Naive thymus-derived CD8-positive, alpha-beta T cell (primary cell): ENCODE measurements around the gene SLC51A. TPM values are rescaled to one million over a fixed set of nuclear protein-coding genes. Genes with fewer than 3 reads are reported as not detected.
"Not testable (repeated sequence)": the region's sequence is repeated elsewhere in the genome, so short reads cannot be mapped to it uniquely, and the experiment has no call there.

ENCODE experiments used
- ATAC-seq, 2 donors: fragments of 150-1000 bp; cut with Tn5 transposase in 1 of 2; sonication (Bioruptor Pico), chemical (Tn5 transposase) in 1 of 2; 1 replicate in 1 of 2; 2 replicates in 1 of 2; pipeline ENCODE4 v1.10.0; 2021; ENCODE audit warnings: mild to moderate bottlenecking in 2 of 2, moderate library complexity in 2 of 2
- POLR2A ChIA-PET: fragments of 350-600 bp; sonication (Branson Sonifier 250); formaldehyde crosslinking; loops from one replicate; lab custom pipeline; 2021; ENCODE audit warnings: antibody characterized with exemption; lab: Charles Lee
- DNase-seq, 10 donors: peaks; one replicate each; pipeline versions ENCODE4 v3.0.0 to v3.0.0-alpha.2; 2020 to 2022
- H3K27ac Mint-ChIP-seq, 10 donors: one replicate each; pipeline ENCODE4 v1.8.0; 2020 to 2022; ENCODE audit warnings: mild to moderate bottlenecking in 10 of 10, mixed read lengths in 10 of 10, moderate library complexity in 4 of 10, inconsistent platforms in 1 of 10
- H3K27me3 Mint-ChIP-seq, 5 donors: one replicate each; pipeline ENCODE4 v1.8.0; 2021 to 2022; ENCODE audit warnings: mixed read lengths in 5 of 5
- H3K36me3 Mint-ChIP-seq, 3 donors: one replicate each; pipeline ENCODE4 v1.8.0; 2020 to 2022; ENCODE audit warnings: mixed read lengths in 3 of 3, mild to moderate bottlenecking in 2 of 3, inconsistent platforms in 1 of 3
- H3K4me1 Mint-ChIP-seq, 4 donors: one replicate each; pipeline ENCODE4 v1.8.0; 2021 to 2022; ENCODE audit warnings: mixed read lengths in 4 of 4
- H3K4me3 Mint-ChIP-seq, 10 donors: one replicate each; pipeline ENCODE4 v1.8.0; 2020 to 2022; ENCODE audit warnings: mild to moderate bottlenecking in 10 of 10, mixed read lengths in 10 of 10, moderate library complexity in 6 of 10, inconsistent platforms in 1 of 10
- H3K9me3 Mint-ChIP-seq, 9 donors: one replicate each; pipeline ENCODE4 v1.8.0; 2020 to 2022; ENCODE audit warnings: mixed read lengths in 9 of 9, mild to moderate bottlenecking in 3 of 9, inconsistent platforms in 1 of 9, moderate library complexity in 1 of 9
- polyA plus RNA-seq, 3 donors: library from polyadenylated mRNA; unstranded; fragments of 300-500 nt; fragmentation: Illumina TruSeq; gene quantifications; one replicate each; pipeline ENCODE4 v1.2.3, GENCODE V29; 2021
- total RNA-seq, 8 experiments: library from RNA in 2 of 8; stranded (reverse) in 2 of 8; gene quantifications; one replicate each; pipeline ENCODE4 v1.2.3 and lab custom pipeline; 2021 to 2026

The SLC51A gene
- total and polyA plus RNA-seq, 5 experiments from 2014 or later: 0.67 to 0.89 TPM; not detected in 3

- POLR2A ChIA-PET: interaction anchor here (0.6 to 3.5 kb wide), 9 partner anchors 11 to 137 kb away, joined by 3 to 22 read pairs (median 7); partner anchors contain the start of gene DYNLT2B
- peak overlapping the region; percentile 86 to 99 (median 96) for H3K27ac Mint-ChIP-seq
- no peaks in the 10 kb centered on the region for H3K27me3 Mint-ChIP-seq
- ATAC-seq (no peak), DNase-seq (no peak)
- H3K4me3 Mint-ChIP-seq: peak overlapping the region; percentile 62 to 85 (median 76)
- no peaks in the 10 kb centered on the region for H3K9me3 Mint-ChIP-seq
- H3K36me3 Mint-ChIP-seq: no peaks in the 10 kb centered on the region
- peaks cover 13 to 45% (median 31%) of the 10 kb centered on the region in 4 donors for H3K4me1 Mint-ChIP-seq
These were observed 36.0 kb upstream of the SLC51A start for GRCh38 chr3:196180346-196180745.

GRCh38 chr3:196181127-196181546 lies 35.2 kb upstream of the SLC51A start:
- Mint-ChIP-seq H3K27me3 (no peaks in the 10 kb centered on the region), H3K4me3 (peak overlapping the region in 3 of 10 donors; percentile 10 to 53 (median 36))
- no peak for ATAC-seq

GRCh38 chr3:196184169-196184432 lies 32.2 kb upstream of the SLC51A start:
- POLR2A ChIA-PET, ATAC-seq, H3K27me3 Mint-ChIP-seq, H3K4me3 Mint-ChIP-seq, H3K9me3 Mint-ChIP-seq, DNase-seq, H3K36me3 Mint-ChIP-seq: not testable (repeated sequence)
- H3K4me1 Mint-ChIP-seq: peaks cover 13 to 45% (median 32%) of the 10 kb centered on the region in 4 donors
- H3K27ac Mint-ChIP-seq: peak overlapping the region in 1 of 10 donors; percentile 57

More at GRCh38 chr3:196181127-196181546, 35.2 kb upstream of the SLC51A start:
- DNase-seq: no peak
- Mint-ChIP-seq H3K9me3 (no peaks in the 10 kb centered on the region), H3K36me3 (no peaks in the 10 kb centered on the region), H3K27ac (peak overlapping the region in 8 of 10 donors; percentile 29 to 98 (median 92)), H3K4me1 (peaks cover 13 to 45% (median 31%) of the 10 kb centered on the region in 4 donors)
- POLR2A ChIA-PET: interaction anchor here (1.2 to 3.5 kb wide), 3 partner anchors 10 to 102 kb away, joined by 3 to 22 read pairs (median 8); no protein-coding TSS in a partner anchor

- peaks cover 6 to 41% (median 25%) of the 10 kb centered on the region in 4 donors for H3K4me1 Mint-ChIP-seq
- H3K27ac Mint-ChIP-seq: peak overlapping the region in 1 of 10 donors; percentile 17
- no peaks in the 10 kb centered on the region for H3K27me3 Mint-ChIP-seq
- no peaks in the 10 kb centered on the region for H3K36me3 Mint-ChIP-seq
- POLR2A ChIA-PET: no interaction called here
- ATAC-seq (no peak), DNase-seq (no peak)
- no peak overlapping the region for H3K4me3 Mint-ChIP-seq
- no peaks in the 10 kb centered on the region for H3K9me3 Mint-ChIP-seq
These were observed 31.5 kb upstream of the SLC51A start for GRCh38 chr3:196184881-196185280.

- DNase-seq: no peak
These were observed 29.4 kb upstream of the SLC51A start for GRCh38 chr3:196186651-196187573.

GRCh38 chr3:196189566-196190347 lies 26.6 kb upstream of the SLC51A start:
- DNase-seq (no peak), ATAC-seq (no peak)
- no peaks in the 10 kb centered on the region for H3K36me3 Mint-ChIP-seq
- H3K4me1 Mint-ChIP-seq: peaks cover 7 to 37% (median 18%) of the 10 kb centered on the region in 4 donors
- H3K9me3 Mint-ChIP-seq: no peaks in the 10 kb centered on the region
- no peaks in the 10 kb centered on the region for H3K27me3 Mint-ChIP-seq
- H3K4me3 Mint-ChIP-seq: no peak overlapping the region
- H3K27ac Mint-ChIP-seq: peak overlapping the region in 1 of 10 donors; percentile 12
- POLR2A ChIA-PET: interaction anchor here (3.9 kb wide), 1 partner anchor 9 kb away, joined by 22 read pairs; no protein-coding TSS in a partner anchor

More at GRCh38 chr3:196186651-196187573, 29.4 kb upstream of the SLC51A start:
- Mint-ChIP-seq H3K4me1 (peaks cover 2 to 31% (median 14%) of the 10 kb centered on the region in 4 donors), H3K4me3 (peak overlapping the region; percentile 7 to 74 (median 49)), H3K27me3 (no peaks in the 10 kb centered on the region), H3K27ac (peak overlapping the region in 9 of 10 donors; percentile 44 to 86 (median 73)), H3K36me3 (no peaks in the 10 kb centered on the region), H3K9me3 (no peaks in the 10 kb centered on the region)
- ATAC-seq: peak; percentile 20 to 41
- POLR2A ChIA-PET: interaction anchor here (1.6 kb wide), 1 partner anchor 8 kb away, joined by 5 read pairs; no protein-coding TSS in a partner anchor

- DNase-seq: peak in 4 of 10 donors; percentile 14 to 35 (median 26)
- Mint-ChIP-seq H3K27me3 (no peaks in the 10 kb centered on the region), H3K27ac (peak overlapping the region; percentile 52 to 98 (median 90)), H3K4me1 (peaks cover 7 to 29% (median 14%) of the 10 kb centered on the region in 4 donors), H3K9me3 (no peaks in the 10 kb centered on the region), H3K4me3 (peak overlapping the region in 7 of 10 donors; percentile 18 to 64 (median 56)), H3K36me3 (no peaks in the 10 kb centered on the region)
- POLR2A ChIA-PET: interaction anchor here (1.0 to 3.9 kb wide), 3 partner anchors 12 to 112 kb away, joined by 3 to 22 read pairs (median 3); no protein-coding TSS in a partner anchor
- peak; percentile 49 to 64 for ATAC-seq
These were observed 24.3 kb upstream of the SLC51A start for GRCh38 chr3:196192036-196192523.

- Mint-ChIP-seq H3K4me3 (peak overlapping the region in 6 of 10 donors; percentile 14 to 64 (median 39)), H3K4me1 (peaks cover 7 to 26% (median 13%) of the 10 kb centered on the region in 4 donors), H3K27me3 (no peaks in the 10 kb centered on the region), H3K9me3 (no peaks in the 10 kb centered on the region), H3K27ac (peak overlapping the region; percentile 75 to 98 (median 90)), H3K36me3 (no peaks in the 10 kb centered on the region)
- DNase-seq (no peak), ATAC-seq (no peak)
- POLR2A ChIA-PET: interaction anchor here (1.3 to 3.9 kb wide), 2 partner anchors 12 to 113 kb away, joined by 3 to 22 read pairs; no protein-coding TSS in a partner anchor
These were observed 23.7 kb upstream of the SLC51A start for GRCh38 chr3:196192524-196193051.

GRCh38 chr3:196193133-196193735 lies 23.1 kb upstream of the SLC51A start:
- DNase-seq (no peak), ATAC-seq (no peak)
- Mint-ChIP-seq H3K27ac (peak overlapping the region in 9 of 10 donors; percentile 69 to 98 (median 90)), H3K4me1 (peaks cover 7 to 26% (median 13%) of the 10 kb centered on the region in 4 donors), H3K27me3 (no peaks in the 10 kb centered on the region), H3K4me3 (no peak overlapping the region), H3K9me3 (no peaks in the 10 kb centered on the region), H3K36me3 (no peaks in the 10 kb centered on the region)
- POLR2A ChIA-PET: interaction anchor here (1.0 to 3.9 kb wide), 3 partner anchors 12 to 114 kb away, joined by 3 to 22 read pairs (median 3); no protein-coding TSS in a partner anchor

GRCh38 chr3:196193736-196194541 lies 22.4 kb upstream of the SLC51A start:
- H3K4me3 Mint-ChIP-seq: no peak overlapping the region
- POLR2A ChIA-PET: interaction anchor here (1.0 kb wide), 2 partner anchors 12 to 13 kb away, joined by 3 read pairs; no protein-coding TSS in a partner anchor
- peak overlapping the region in 4 of 10 donors; percentile 90 to 98 (median 92) for H3K27ac Mint-ChIP-seq
- no peaks in the 10 kb centered on the region for H3K27me3 Mint-ChIP-seq
- DNase-seq (no peak), ATAC-seq (no peak)
- peaks cover 7 to 24% (median 13%) of the 10 kb centered on the region in 4 donors for H3K4me1 Mint-ChIP-seq
- no peaks in the 10 kb centered on the region for H3K9me3 Mint-ChIP-seq
- H3K36me3 Mint-ChIP-seq: no peaks in the 10 kb centered on the region

GRCh38 chr3:196194542-196194915 lies 21.8 kb upstream of the SLC51A start:
- ATAC-seq: no peak
- H3K4me1 Mint-ChIP-seq: peaks cover 7 to 20% (median 13%) of the 10 kb centered on the region in 4 donors
- POLR2A ChIA-PET: interaction anchor here (1.0 kb wide), 1 partner anchor 12 kb away, joined by 3 read pairs; no protein-coding TSS in a partner anchor
- H3K27ac Mint-ChIP-seq: peak overlapping the region in 1 of 10 donors; percentile 11
- H3K4me3 Mint-ChIP-seq: no peak overlapping the region
- H3K27me3 Mint-ChIP-seq: no peaks in the 10 kb centered on the region
- no peaks in the 10 kb centered on the region for H3K9me3 Mint-ChIP-seq
- DNase-seq: no peak
- no peaks in the 10 kb centered on the region for H3K36me3 Mint-ChIP-seq
